HG03342 (cell line): ENCODE measurements around the gene SCAF11.
A peak's percentile ranks its signal among the peaks of the same experiment; 100 is the strongest.

ENCODE experiments used
- ATAC-seq: cut with Tn5 transposase; IDR thresholded peaks from one replicate; pipeline ENCODE4 v1.9.1; 2021; ENCODE audit warnings: mild to moderate bottlenecking, moderate library complexity; ENCODE audit not compliant: unreplicated experiment

SCAF11 gene

DNA sequence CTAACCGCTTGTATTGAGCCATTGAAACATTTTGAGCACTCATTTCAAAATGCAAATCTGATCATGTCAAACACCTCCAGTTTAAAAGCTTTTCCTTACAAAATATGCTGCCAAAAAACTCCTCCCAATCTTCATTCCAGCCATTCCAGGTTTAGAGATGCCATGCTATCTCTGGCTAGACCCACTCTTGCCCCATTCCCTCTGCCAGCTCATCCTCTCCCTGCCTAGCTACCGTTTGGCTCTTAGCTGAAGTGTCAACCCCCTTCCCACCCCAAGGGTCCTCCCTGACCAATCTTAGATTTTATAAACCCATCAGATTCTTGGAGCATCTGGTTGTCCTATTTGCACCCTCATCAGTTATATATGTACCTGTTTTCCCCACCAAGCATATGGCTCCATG, 75.0 kb downstream of the SCAF11 start:
- ATAC-seq, result no peak

DNA sequence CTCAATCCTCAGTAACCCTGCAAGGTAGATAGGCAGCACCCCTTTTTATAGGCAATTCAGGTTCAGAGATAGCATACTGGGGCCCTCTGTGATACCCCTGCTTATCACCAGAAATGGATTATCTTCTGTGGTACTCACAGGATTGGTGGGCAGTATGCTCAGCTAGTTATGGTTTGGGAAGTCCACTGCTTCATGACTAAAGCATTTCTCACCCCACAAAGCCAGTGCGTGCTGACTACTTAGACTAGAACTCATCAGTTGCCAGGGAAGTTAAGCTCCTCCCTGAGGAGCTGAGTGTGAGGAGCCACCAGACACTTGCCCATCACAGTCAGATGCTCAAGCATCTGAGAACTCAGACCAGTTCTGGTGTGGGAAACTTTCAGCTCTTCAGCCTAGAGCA, 76.3 kb downstream of the SCAF11 start:
- ATAC-seq, result peak; percentile 57

GRCh38 chr12:45913631-45914030, 76.7 kb downstream of the SCAF11 start:
- no peak for ATAC-seq

DNA sequence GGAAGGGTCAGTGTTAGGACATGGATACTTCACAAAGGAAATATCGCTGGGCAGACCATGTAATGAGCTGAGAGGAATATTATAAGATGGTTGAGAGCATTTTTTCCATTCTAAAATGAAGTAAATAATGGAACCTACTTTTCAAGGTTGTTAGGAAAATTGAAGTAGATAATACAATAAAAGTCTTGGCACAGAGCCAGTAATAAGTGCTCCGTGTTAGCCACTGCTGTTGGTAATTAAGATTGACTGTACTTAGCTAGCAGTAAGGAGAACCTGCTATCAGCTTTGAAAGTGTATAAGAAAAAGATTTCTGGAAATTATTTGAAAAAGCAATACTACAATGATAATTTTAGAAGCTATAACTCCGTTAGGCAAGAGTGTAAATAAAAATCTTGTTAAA, 77.6 kb downstream of the SCAF11 start:
- ATAC-seq, result no peak

DNA sequence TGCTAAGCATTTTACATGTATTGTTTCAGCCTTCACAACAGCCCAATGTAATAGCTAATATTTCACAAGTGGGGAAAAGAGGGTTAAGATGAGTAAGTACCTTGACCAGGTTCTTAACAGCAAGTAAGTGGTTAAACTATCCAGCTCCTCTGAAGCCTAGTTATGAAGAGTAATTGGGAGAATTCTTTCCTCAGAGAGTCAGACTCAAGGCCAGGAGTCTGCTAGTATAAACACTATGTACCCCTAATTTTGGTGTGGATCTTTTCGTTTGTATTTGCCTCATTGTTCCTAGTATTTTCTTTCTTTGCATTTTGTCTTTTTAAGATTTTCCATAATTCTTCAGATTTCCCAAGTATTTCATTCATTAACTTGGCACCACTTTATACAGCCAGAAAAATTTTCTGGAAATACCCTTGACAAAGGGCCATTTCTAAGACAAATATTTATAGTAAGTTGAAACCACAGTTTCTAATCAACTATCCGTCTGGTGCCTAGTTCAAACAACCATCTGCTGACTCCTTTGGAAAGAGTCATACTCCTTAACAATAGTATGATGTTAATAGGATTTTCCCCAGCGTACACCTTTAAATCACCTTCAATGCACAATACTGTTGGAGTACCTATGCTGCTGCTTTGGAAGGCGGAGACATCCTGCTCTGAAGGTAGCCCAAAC, 81.2 kb downstream of the SCAF11 start:
- no peak for ATAC-seq

GRCh38 chr12:45907955-45908354, 82.4 kb downstream of the SCAF11 start:
- ATAC-seq, result peak; percentile 79

DNA sequence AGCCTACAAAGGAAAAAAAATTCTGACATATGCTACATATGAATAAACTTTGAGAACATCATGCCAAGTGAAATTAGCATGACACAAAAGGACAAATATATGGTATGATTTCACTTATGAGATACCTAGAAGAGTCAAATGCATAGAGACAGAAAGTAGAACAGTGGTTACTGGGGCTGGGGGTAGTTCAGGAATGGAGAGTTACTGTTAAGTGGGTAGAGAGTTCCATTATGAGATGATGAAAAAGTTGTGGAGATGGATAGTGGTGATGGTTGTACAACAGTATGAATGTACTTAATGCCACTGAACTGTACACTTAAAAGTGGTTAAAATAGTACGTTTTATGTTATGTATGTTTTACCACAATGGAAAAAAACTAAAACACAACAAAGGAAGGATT, 92.3 kb downstream of the SCAF11 start:
- ATAC-seq, result no peak

DNA sequence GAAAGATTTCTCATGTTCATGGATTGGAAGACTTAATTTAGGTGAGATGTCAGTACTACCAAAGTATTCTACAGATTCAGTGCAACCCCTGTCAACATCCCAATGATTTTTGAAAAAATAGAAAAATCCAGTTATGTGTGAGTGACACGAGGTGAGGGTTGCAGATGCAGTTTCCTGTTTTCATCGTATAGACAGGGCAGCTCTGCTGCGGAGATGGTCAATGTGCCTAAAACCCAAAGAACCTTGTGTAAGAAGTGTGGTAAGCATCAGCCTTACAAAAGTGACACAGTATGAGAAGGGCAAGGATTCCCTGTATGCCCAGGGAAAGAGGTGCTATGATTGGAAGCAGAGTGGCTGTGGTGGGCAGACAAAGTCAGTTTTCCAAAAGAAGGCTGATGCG, 94.4 kb downstream of the SCAF11 start:
- ATAC-seq, result no peak

- ATAC-seq, result no peak
Observed at GRCh38 chr12:45893240-45893639, 97.1 kb downstream of the SCAF11 start.

DNA sequence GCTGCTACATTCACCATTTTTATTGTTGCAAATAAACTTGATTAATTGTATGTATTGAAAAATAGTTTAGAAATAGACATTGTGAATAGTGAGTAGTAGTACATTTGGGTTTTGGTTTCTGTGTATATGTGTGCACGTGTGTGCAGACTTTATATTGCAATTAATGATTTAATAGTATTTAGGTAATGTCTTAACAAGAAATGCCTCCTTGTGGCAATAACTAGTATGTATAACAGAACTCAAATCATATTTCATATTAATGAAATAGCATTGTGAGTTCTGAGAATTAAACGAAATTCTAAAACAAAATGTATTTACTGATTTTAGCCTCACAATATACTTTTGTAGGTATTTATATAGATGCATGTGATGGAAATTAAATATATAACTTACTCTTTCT, 100.1 kb downstream of the SCAF11 start:
- ATAC-seq, result no peak

DNA sequence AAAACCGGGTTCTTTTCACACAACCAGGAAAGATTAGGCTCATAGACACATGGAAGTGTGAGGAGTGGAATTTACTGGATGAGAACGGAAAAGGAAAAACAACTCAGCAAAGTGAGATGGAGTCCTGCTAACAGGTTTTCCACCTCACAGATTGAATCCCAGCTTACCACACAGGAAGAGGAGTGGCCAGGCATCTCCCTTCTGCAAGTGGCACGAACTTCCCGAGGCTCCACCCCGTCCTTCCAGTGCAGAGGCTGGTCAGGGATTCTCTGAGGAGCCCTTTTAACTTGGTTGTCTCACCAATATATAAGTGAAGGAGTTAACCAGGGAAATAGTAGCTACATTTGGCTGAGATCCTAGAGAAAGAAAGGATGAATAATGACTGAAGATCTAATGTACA, 102.8 kb downstream of the SCAF11 start:
- ATAC-seq, result no peak

- no peak for ATAC-seq
Observed at GRCh38 chr12:45886685-45887084, 103.7 kb downstream of the SCAF11 start.

- ATAC-seq, result no peak
Observed at GRCh38 chr12:45883187-45883586, 107.2 kb downstream of the SCAF11 start.

GRCh38 chr12:45880533-45880932, 109.8 kb downstream of the SCAF11 start:
- ATAC-seq, result no peak

- ATAC-seq, result no peak
Observed at GRCh38 chr12:45879363-45879895, 110.9 kb downstream of the SCAF11 start.

- no peak for ATAC-seq
Observed at GRCh38 chr12:45878630-45879255, 111.6 kb downstream of the SCAF11 start.

DNA sequence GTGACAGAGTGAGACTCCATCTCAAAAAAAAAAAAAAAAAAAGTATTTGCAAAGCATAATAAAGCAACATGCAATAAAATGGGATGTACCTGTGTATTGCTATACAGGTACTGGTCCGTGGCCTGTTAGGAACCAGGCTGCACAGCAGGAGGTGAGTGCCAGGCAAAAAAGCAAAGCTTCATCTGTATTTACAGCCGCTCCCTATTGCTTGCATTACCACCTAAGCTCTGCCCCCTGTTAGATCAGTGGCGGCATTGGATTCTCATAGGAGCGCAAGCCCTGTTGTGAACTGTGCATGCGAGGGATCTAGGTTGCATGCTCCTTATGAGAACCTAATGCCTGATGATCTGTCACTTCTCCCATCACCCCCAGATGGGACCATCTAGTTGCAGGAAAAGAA, 113.3 kb downstream of the SCAF11 start:
- no peak for ATAC-seq

- ATAC-seq, result no peak
Observed at GRCh38 chr12:45872446-45872845, 117.9 kb downstream of the SCAF11 start.
